ENCODE results near the gene CDC42BPB. TPM values are rescaled to one million over a fixed set of nuclear protein-coding genes. Genes with fewer than 3 reads are reported as not detected.

The CDC42BPB gene
- total RNA-seq, 6 experiments from 2014 or later = 73.7 to 85.1 (median 79.9) TPM

DNA sequence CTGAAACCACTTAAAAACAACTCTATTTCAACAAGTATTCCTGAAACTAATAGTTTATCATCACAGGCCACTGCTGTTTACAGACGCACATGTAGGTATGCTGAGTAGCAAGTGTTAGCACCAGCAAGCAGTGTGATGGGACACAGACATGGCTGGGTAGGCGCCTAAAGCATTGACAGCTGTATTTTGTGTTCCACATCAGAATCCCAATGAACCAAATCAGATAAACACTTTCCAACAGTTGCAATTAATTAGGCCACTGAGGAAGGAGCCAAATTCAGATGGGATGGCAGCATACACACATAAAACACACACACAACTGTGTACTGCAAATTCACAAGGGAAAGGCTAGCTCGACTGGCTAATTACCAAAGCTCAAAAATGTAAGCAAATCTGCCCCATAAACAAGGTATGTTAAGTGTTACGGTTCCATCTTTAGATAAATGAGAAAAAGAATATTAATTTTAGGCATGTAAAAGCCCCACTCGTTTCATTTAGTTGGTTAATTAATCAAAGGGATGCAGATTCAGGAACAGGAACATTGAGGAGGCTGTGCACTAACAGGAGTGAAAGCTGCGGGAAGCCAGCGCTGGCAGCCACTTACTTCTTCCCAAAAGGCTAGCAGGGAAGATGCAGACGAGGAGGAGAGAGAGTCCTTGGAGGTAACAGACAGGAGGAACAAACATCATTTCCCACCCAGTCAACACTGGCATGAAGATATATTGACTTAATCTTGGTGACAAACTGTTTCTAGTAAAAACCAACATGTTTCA is 101.5 kb downstream of the CDC42BPB start:
- H3K4me1 Mint-ChIP-seq (ENCODE audit: low read depth) = no peaks in the 10 kb centered on the region
- no peak for DNase-seq
- H3K36me3 Mint-ChIP-seq (ENCODE audit: low read depth) = peaks cover 13% of the 10 kb centered on the region; the same call in 1 of the 2 replicates
- H3K9me3 Mint-ChIP-seq = no peaks in the 10 kb centered on the region
- no peak overlapping the region for H3K4me3 Mint-ChIP-seq
- TF ChIP-seq, protein P1, sequence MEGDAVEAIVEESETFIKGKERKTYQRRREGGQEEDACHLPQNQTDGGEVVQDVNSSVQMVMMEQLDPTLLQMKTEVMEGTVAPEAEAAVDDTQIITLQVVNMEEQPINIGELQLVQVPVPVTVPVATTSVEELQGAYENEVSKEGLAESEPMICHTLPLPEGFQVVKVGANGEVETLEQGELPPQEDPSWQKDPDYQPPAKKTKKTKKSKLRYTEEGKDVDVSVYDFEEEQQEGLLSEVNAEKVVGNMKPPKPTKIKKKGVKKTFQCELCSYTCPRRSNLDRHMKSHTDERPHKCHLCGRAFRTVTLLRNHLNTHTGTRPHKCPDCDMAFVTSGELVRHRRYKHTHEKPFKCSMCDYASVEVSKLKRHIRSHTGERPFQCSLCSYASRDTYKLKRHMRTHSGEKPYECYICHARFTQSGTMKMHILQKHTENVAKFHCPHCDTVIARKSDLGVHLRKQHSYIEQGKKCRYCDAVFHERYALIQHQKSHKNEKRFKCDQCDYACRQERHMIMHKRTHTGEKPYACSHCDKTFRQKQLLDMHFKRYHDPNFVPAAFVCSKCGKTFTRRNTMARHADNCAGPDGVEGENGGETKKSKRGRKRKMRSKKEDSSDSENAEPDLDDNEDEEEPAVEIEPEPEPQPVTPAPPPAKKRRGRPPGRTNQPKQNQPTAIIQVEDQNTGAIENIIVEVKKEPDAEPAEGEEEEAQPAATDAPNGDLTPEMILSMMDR (IDR thresholded peaks at IDR 0.05) = no peak
- peaks cover 5% of the 10 kb centered on the region for H3K27me3 Mint-ChIP-seq (ENCODE audit: insufficient read depth)
- no peak overlapping the region for H3K27ac Mint-ChIP-seq

DNA sequence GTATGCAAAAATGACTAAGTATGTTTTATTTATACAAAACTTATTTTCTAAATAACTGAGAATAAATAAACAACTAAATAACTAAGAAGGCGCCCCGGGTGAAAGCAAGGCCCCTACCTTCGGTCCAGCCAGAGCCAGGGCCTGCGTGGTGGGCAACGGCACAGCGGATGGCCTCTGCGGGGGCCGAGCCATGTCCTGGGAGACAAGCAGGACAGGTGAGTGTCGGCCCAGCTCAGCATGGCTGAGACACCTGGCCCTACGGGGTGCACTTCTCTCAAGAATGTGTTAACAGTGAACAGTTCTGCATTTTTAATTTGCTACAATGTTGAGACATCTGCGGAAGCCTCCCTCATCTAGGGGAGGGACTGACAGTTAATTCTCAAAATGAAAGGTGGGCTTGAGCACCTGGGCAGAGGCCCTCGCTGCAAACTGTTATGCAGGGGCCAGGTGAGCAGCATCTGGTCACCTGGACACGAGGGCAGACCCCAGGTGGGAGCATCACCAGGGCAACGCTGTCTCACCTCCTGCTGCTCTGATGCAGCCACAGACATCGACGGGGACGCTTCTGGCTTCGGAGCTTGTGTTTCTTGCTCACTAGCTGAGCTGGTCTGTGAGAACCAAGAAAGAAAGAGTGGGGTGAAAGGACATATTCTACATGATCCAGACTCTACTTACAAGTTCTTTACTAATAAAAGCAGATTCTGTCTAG is 103.1 kb downstream of the CDC42BPB start:
- Mint-ChIP-seq H3K36me3 (ENCODE audit: low read depth) (peaks cover 16% of the 10 kb centered on the region), H3K27ac (no peak overlapping the region), H3K9me3 (no peaks in the 10 kb centered on the region), H3K4me3 (no peak overlapping the region; the same call in 1 of the 2 replicates), H3K4me1 (ENCODE audit: low read depth) (peaks cover 5% of the 10 kb centered on the region), H3K27me3 (ENCODE audit: insufficient read depth) (peaks cover 7% of the 10 kb centered on the region)
- TF ChIP-seq, protein P1 (IDR thresholded peaks at IDR 0.05) = no peak
- no peak for DNase-seq

DNA sequence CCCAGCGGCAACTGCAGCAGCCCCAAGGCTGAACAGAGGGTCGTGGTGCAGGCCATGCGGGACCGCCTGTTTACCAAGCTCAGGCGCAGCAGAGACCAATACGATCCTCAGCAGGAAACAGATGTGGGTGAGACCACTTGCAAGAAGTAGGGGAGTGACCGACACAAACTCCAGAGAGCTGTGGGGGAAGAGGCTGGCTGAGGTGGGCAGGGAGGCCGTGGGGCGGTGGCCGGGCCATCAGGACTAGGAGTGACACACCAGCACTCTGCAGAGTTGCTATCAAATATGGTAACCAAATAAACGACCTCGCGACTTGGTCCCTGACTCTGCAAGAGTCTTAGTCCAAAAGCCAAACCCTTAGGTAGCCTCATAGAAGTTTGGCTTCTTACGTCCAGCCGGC is 104.2 kb downstream of the CDC42BPB start:
- Mint-ChIP-seq H3K9me3 (no peaks in the 10 kb centered on the region), H3K4me1 (ENCODE audit: low read depth) (peaks cover 12% of the 10 kb centered on the region), H3K27ac (no peak overlapping the region)

DNA sequence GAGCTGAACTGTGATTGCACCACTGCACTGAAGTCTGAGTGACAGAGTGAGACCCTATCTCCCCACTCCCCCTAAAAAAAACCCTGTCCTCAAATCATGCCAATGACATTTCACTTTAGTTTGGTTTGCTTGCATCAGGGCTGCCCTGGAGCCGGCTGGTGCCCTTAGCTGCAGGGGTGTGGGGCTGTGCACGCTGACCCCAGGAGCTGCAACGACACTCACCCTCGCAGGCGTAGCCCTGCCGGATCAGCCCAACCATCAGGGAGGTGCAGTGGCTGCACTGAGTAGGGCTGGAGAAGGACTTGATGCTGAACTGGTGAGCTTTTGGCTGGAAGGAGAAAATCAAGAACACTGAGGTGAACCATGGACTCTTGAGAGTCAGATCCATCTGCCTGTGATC is 105.1 kb downstream of the CDC42BPB start:
- Mint-ChIP-seq H3K27me3 (ENCODE audit: insufficient read depth) (peaks cover 4% of the 10 kb centered on the region; the same call in 1 of the 2 replicates), H3K36me3 (ENCODE audit: low read depth) (peaks cover 17% of the 10 kb centered on the region), H3K4me1 (ENCODE audit: low read depth) (peaks cover 12% of the 10 kb centered on the region), H3K27ac (no peak overlapping the region), H3K9me3 (no peaks in the 10 kb centered on the region), H3K4me3 (no peak overlapping the region)
- DNase-seq = no peak
- TF ChIP-seq, protein P1 (IDR thresholded peaks at IDR 0.05) = no peak

More for the DNA sequence above, 104.2 kb downstream of the CDC42BPB start:
- no peak overlapping the region for H3K4me3 Mint-ChIP-seq
- no peak for DNase-seq
- peaks cover 4% of the 10 kb centered on the region for H3K27me3 Mint-ChIP-seq (ENCODE audit: insufficient read depth)
- TF ChIP-seq, protein P1 (IDR thresholded peaks at IDR 0.05) = no peak
- H3K36me3 Mint-ChIP-seq (ENCODE audit: low read depth) = peaks cover 17% of the 10 kb centered on the region

DNA sequence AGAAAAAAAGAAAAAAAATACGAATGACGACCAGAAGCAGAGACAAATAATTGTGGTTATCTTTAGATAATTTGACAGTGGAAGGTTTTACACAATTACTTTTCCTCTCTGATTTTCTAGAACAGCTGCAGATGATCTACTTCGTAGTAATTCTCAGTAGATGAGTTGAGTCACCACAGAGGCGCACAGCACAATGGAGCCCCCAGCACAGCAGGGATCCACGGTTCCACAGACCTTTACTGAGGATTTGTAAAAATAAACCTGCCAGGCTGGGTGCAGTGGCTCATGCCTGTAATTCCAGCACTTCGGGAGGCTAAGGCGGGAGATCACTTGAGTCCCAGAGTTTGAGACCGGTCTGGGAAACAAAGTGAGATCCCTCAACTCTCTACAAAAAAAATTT is 105.5 kb downstream of the CDC42BPB start:
- no peak overlapping the region for H3K4me3 Mint-ChIP-seq
- peaks cover 4% of the 10 kb centered on the region; the same call in 1 of the 2 replicates for H3K27me3 Mint-ChIP-seq (ENCODE audit: insufficient read depth)
- H3K9me3 Mint-ChIP-seq = no peaks in the 10 kb centered on the region
- TF ChIP-seq, protein P1 (IDR thresholded peaks at IDR 0.05) = no peak
- peaks cover 17% of the 10 kb centered on the region for H3K36me3 Mint-ChIP-seq (ENCODE audit: low read depth)
- no peak for DNase-seq
- H3K27ac Mint-ChIP-seq = no peak overlapping the region
- peaks cover 12% of the 10 kb centered on the region for H3K4me1 Mint-ChIP-seq (ENCODE audit: low read depth)

Data from HFFc6 (cell line).